AG04450 (cell line): ENCODE measurements around the gene TDRD9. TPM values are rescaled to one million over a fixed set of nuclear protein-coding genes. Genes with fewer than 3 reads are reported as not detected.

Experiments
- CTCF ChIA-PET: fragments of 300-600, 350-600 bp; formaldehyde crosslinking; extraction: SDS; loops from one replicate; lab custom pipeline; 2022; ENCODE audit warnings: antibody characterized with exemption, inconsistent platforms; lab: Charles Lee
- POLR2A ChIA-PET: fragments of 350-600 bp; formaldehyde crosslinking; extraction: SDS; loops from one replicate; lab custom pipeline; 2021; ENCODE audit warnings: antibody characterized with exemption, inconsistent platforms; lab: Yijun Ruan, JAX
- DNase-seq: peaks from one replicate; pipeline ENCODE4 v3.0.0-alpha.2; 2011; ENCODE audit warnings: low read depth, low spot score
- H3K27ac ChIP-seq: one replicate; pipeline ENCODE4 v1.5.1; 2012; ENCODE audit warnings: low read depth, low read length, control low read depth
- H3K27me3 ChIP-seq: one replicate; pipeline ENCODE4 v1.6.0; 2012; ENCODE audit warnings: low read length; ENCODE audit not compliant: control insufficient read depth, insufficient read depth
- H3K4me3 ChIP-seq: 2 replicates; pipeline ENCODE4 v1.5.1; 2011; ENCODE audit warnings: mild to moderate bottlenecking, low read depth, low read length, control low read depth
- H3K9me3 ChIP-seq: 2 replicates; pipeline ENCODE4 v1.5.1; 2012; ENCODE audit warnings: low read length; ENCODE audit not compliant: control insufficient read depth, insufficient read depth
- polyA plus RNA-seq: library from polyadenylated mRNA; depleted of rRNA; stranded (reverse); fragments of >200 nt; gene quantifications from 2 replicates; pipeline ENCODE4 v1.2.3, GENCODE V29; 2011
- TF ChIP-seq, protein P1 (sequence below): IDR thresholded peaks from 2 replicates; pipeline ENCODE4 v1.5.1; 2011; ENCODE audit warnings: low read depth, low read length, control low read depth, inconsistent platforms

Gene TDRD9
- polyA plus RNA-seq, 1 experiment, result 0.05 TPM

DNA sequence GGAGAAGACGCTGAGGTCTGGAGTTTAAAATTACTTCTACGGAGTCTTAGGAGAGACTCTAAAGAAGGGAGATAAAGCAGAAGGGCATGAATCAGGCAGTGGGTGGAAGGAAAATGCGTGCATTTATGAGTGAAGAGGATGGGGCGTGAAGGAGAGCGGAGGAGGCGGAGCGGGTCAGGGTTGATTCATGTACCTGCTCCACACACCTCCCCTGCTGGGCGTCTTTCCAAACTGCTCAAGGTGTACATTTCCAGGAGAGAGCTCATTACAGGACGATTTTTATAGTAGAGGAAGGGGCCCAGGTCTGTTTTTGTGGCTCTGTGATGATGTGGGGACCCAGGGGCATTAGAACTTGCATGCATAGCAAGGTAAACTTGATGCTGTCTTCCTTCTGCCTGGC is 92.2 kb downstream of the TDRD9 start:
- Histone ChIP-seq H3K9me3 (no peaks in the 10 kb centered on the region), H3K27ac (no peak overlapping the region), H3K4me3 (no peak overlapping the region), H3K27me3 (peaks cover 2% of the 10 kb centered on the region)
- CTCF ChIA-PET, result no interaction called here
- TF ChIP-seq, protein P1, sequence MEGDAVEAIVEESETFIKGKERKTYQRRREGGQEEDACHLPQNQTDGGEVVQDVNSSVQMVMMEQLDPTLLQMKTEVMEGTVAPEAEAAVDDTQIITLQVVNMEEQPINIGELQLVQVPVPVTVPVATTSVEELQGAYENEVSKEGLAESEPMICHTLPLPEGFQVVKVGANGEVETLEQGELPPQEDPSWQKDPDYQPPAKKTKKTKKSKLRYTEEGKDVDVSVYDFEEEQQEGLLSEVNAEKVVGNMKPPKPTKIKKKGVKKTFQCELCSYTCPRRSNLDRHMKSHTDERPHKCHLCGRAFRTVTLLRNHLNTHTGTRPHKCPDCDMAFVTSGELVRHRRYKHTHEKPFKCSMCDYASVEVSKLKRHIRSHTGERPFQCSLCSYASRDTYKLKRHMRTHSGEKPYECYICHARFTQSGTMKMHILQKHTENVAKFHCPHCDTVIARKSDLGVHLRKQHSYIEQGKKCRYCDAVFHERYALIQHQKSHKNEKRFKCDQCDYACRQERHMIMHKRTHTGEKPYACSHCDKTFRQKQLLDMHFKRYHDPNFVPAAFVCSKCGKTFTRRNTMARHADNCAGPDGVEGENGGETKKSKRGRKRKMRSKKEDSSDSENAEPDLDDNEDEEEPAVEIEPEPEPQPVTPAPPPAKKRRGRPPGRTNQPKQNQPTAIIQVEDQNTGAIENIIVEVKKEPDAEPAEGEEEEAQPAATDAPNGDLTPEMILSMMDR, result no peak
- DNase-seq, result no peak
- POLR2A ChIA-PET, result no interaction called here

DNA sequence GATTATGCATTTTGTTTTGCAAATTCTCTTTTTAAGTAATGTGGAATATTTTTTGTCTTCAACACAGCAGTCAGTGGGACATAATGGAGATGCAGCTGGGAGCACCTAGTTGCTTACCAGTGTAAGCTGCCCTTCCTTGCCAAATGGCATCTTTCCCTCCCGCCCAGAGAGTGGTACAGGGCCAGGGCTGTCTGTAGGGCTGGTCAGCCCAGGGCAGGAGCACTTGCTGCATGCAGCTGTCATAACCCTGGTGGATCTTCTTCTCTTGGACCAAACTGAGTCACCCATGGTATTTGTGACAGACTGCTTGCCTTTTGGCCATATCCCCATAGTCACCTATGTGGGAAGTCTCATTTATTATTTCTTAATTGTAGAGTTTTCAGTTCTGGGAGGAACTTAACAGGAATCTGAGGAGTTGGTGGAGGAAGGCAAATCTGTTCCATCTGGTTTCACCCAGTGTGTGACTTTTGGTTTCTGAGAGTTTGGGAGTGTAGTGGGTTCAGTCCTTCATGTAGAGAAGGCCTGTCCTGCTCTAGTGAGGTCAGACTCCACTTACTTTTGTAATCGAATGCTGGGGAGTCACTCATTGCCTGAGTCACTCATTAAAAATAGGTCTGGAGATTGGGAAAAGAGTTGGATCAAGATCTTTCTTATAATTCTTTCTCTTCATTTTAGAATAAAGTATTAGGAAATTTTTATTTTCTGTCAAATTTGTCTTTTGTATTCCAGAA is 95.2 kb downstream of the TDRD9 start:
- TF ChIP-seq, protein P1, result no peak

GRCh38 chr14:104025534-104025933 is 97.3 kb downstream of the TDRD9 start:
- Histone ChIP-seq H3K4me3 (no peak overlapping the region), H3K9me3 (no peaks in the 10 kb centered on the region), H3K27me3 (no peaks in the 10 kb centered on the region), H3K27ac (no peak overlapping the region)
- TF ChIP-seq, protein P1, result no peak
- no peak for DNase-seq
- POLR2A ChIA-PET, result no interaction called here
- CTCF ChIA-PET, result no interaction called here

More for the DNA sequence above, 95.2 kb downstream of the TDRD9 start:
- Histone ChIP-seq H3K9me3 (no peaks in the 10 kb centered on the region), H3K27ac (no peak overlapping the region), H3K4me3 (no peak overlapping the region), H3K27me3 (no peaks in the 10 kb centered on the region)
- CTCF ChIA-PET, result no interaction called here
- POLR2A ChIA-PET, result no interaction called here
- DNase-seq, result no peak

DNA sequence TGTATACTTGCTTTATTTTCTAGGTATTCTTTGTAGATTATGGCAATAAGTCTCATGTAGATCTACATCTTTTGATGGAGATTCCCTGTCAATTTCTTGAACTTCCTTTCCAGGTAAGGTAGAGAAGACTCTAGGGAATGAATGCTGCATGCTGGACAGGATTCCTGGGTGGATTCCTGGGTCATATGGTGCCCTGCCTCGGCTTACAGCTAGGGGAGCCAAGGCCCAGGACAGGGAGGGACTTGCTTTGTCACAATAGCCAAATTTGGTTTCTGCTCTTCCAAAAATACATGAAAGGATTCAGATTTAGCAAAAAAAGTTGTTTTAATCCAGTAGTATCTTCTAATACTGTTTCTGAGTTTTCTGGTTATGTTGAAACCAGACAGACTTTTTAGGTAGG is 97.8 kb downstream of the TDRD9 start:
- Histone ChIP-seq H3K9me3 (no peaks in the 10 kb centered on the region), H3K27ac (no peak overlapping the region), H3K27me3 (no peaks in the 10 kb centered on the region), H3K4me3 (no peak overlapping the region)
- POLR2A ChIA-PET, result no interaction called here
- CTCF ChIA-PET, result no interaction called here
- TF ChIP-seq, protein P1, result no peak
- DNase-seq, result no peak

DNA sequence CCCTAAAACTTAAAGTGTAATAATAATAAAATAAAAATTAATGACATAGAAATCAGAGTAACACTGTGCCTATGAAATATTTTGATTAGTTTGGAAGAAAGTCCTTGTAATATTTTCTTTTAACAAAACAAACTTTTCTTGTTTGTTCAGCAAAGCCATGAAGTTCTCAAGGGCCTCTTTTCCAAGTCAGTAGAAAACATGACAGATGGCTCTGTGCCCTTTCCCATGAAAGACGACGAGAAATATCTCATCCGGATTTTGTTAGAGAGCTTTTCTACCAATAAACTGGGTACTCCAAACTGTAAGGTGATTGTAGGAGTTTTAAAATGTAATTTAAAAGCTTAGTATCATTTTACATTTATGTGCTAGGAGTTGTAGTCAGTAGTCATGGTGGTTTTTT is 102.7 kb downstream of the TDRD9 start:
- DNase-seq, result no peak
- POLR2A ChIA-PET, result no interaction called here
- CTCF ChIA-PET, result interaction anchor here (0.6 to 0.7 kb wide), 2 partner anchors 45 to 531 kb away, joined by 3 read pairs; no protein-coding TSS in a partner anchor
- TF ChIP-seq, protein P1, result no peak
- no peaks in the 10 kb centered on the region for H3K27me3 ChIP-seq
- no peak overlapping the region for H3K27ac ChIP-seq
- H3K4me3 ChIP-seq, result no peak overlapping the region
- H3K9me3 ChIP-seq, result no peaks in the 10 kb centered on the region
